ENCODE results near the gene AFDN.

Gene AFDN

GRCh38 chr6:167980911-167981580 is 154.3 kb downstream of the AFDN start:
- no peak for DNase-seq (ENCODE audit: low read depth)
- no peak for TF ChIP-seq MYC (IDR thresholded peaks at IDR 0.05; ENCODE audit: low read depth, low read length)
- TF ChIP-seq POLR2A (IDR thresholded peaks at IDR 0.05; ENCODE audit: extremely low read depth, insufficient read length), result no peak
- TF ChIP-seq CTCF (IDR thresholded peaks at IDR 0.05; ENCODE audit: low read depth, low read length), result no peak
- no peak for TF ChIP-seq MAX (IDR thresholded peaks at IDR 0.05; ENCODE audit: low read depth, low read length)
- H3K4me3 ChIP-seq (ENCODE audit: low read depth, low read length), result no peak overlapping the region

- no peak for DNase-seq (ENCODE audit: low read depth)
- no peak for TF ChIP-seq POLR2A (IDR thresholded peaks at IDR 0.05; ENCODE audit: extremely low read depth, insufficient read length)
- no peak for TF ChIP-seq MYC (IDR thresholded peaks at IDR 0.05; ENCODE audit: low read depth, low read length)
- no peak for TF ChIP-seq CTCF (IDR thresholded peaks at IDR 0.05; ENCODE audit: low read depth, low read length)
- TF ChIP-seq MAX (IDR thresholded peaks at IDR 0.05; ENCODE audit: low read depth, low read length), result no peak
- H3K4me3 ChIP-seq (ENCODE audit: low read depth, low read length), result no peak overlapping the region
These were observed 155.3 kb downstream of the AFDN start for GRCh38 chr6:167981916-167982462.

- no peak for DNase-seq (ENCODE audit: low read depth)
- TF ChIP-seq CTCF (IDR thresholded peaks at IDR 0.05; ENCODE audit: low read depth, low read length), result no peak
- TF ChIP-seq POLR2A (IDR thresholded peaks at IDR 0.05; ENCODE audit: extremely low read depth, insufficient read length), result no peak
- TF ChIP-seq MYC (IDR thresholded peaks at IDR 0.05; ENCODE audit: low read depth, low read length), result no peak
- no peak for TF ChIP-seq MAX (IDR thresholded peaks at IDR 0.05; ENCODE audit: low read depth, low read length)
- no peak overlapping the region for H3K4me3 ChIP-seq (ENCODE audit: low read depth, low read length)
These were observed 157.5 kb downstream of the AFDN start for GRCh38 chr6:167984144-167984719.

- DNase-seq (ENCODE audit: low read depth), result no peak
- no peak overlapping the region for H3K4me3 ChIP-seq (ENCODE audit: low read depth, low read length)
- TF ChIP-seq MYC (IDR thresholded peaks at IDR 0.05; ENCODE audit: low read depth, low read length), result no peak
- no peak for TF ChIP-seq CTCF (IDR thresholded peaks at IDR 0.05; ENCODE audit: low read depth, low read length)
- no peak for TF ChIP-seq MAX (IDR thresholded peaks at IDR 0.05; ENCODE audit: low read depth, low read length)
- no peak for TF ChIP-seq POLR2A (IDR thresholded peaks at IDR 0.05; ENCODE audit: extremely low read depth, insufficient read length)
These were observed 158.3 kb downstream of the AFDN start for GRCh38 chr6:167984876-167985604.

GRCh38 chr6:167985911-167986595 is 159.3 kb downstream of the AFDN start:
- no peak for DNase-seq (ENCODE audit: low read depth)
- no peak overlapping the region for H3K4me3 ChIP-seq (ENCODE audit: low read depth, low read length)
- TF ChIP-seq CTCF (IDR thresholded peaks at IDR 0.05; ENCODE audit: low read depth, low read length), result no peak
- TF ChIP-seq MAX (IDR thresholded peaks at IDR 0.05; ENCODE audit: low read depth, low read length), result no peak
- no peak for TF ChIP-seq POLR2A (IDR thresholded peaks at IDR 0.05; ENCODE audit: extremely low read depth, insufficient read length)
- no peak for TF ChIP-seq MYC (IDR thresholded peaks at IDR 0.05; ENCODE audit: low read depth, low read length)
